Muscle of back (tissue), 11 donors: ENCODE measurements around the gene ATP2A3. TPM values are rescaled to one million over a fixed set of nuclear protein-coding genes. Genes with fewer than 3 reads are reported as not detected.

Experiments used
- DNase-seq, 3 donors: peaks; one replicate each; pipeline versions ENCODE4 v3.0.0 to v3.0.0-alpha.2; 2013
- polyA plus RNA-seq, 10 donors: library from polyadenylated mRNA; unstranded; fragments of 120-200 nt; gene quantifications; one replicate each; pipeline ENCODE4 v1.2.1, GENCODE V29; 2013; ENCODE audit not compliant: insufficient read length in 10 of 10

ATP2A3 gene
- polyA plus RNA-seq, 10 donors = 2.6 to 9.1 (median 4.3) TPM

DNA sequence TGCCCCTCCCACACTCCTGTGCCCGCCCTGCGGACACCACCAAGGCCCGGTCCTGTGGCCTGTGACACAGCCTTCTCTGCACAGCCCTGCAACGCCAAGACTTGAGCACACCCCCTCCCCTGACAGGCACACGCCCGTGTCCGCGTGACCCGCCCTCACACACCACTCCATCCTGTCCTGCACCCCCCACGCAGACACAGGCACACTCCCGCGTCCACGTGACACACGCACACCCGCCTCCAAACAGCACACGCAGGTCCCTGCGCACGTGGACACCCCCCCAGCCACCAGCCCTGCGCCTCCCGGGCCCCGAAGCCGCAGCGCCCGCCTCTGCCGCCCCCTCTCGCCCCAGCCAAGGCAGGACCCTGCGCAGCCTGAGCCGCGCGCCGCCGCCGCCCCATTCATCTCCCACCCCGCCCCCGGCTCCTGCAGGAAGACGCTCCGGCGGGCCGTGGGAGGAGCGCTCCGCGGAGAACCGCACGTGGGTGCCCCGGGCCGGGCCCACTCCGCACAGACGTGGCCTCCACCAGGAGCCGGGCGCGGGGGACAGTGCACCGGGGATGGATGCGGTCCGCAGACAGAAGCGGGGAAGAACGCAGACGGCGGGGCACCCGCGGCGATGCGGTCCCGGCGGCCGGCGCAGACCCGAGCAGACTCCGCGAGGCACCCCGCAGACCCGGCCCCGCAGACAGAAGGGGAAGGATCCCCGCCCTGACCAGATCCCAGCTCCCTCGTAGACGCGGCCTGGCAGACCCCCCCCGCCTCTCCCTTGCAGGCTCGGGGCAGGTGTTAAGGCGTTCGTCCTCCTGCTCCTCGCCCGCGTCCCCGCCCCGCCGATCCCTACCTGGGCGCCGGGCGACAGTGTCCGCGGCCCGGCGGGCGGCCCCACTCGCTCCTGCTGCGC is 71.9 kb downstream of the ATP2A3 start:
- DNase-seq = peak in 1 of 3 donors; percentile 85

DNA sequence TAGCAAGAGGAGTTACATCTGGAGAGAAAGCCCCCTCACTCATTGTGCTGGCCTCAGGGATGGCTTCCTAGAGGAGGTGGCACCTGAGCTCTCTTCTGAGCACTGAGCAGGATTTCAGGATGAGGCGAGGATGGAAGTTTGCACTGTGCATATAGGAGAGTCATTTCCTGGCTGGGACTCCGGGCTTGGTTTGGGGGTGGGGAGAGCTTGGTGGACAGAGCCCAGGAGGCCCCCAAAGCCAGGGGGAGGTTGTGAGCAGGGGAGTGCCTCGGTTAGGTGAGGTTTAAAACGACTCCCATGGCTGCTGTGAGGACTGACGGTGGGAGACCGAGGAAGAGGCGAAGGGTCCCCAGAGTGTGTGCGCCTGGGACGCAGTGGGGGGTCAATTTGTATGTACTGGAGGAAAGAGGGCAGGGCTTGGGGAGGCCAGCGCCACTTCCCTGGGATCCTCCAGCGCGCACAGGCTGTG is 72.6 kb downstream of the ATP2A3 start:
- DNase-seq = no peak

- DNase-seq = no peak
These were observed 73.4 kb downstream of the ATP2A3 start for GRCh38 chr17:3890878-3891219.

GRCh38 chr17:3890082-3890877 is 74.0 kb downstream of the ATP2A3 start:
- peak in 2 of 3 donors; percentile 62 to 81 for DNase-seq

- DNase-seq = peak in 1 of 3 donors; percentile 58
These were observed 74.8 kb downstream of the ATP2A3 start for GRCh38 chr17:3889325-3890012.

DNA sequence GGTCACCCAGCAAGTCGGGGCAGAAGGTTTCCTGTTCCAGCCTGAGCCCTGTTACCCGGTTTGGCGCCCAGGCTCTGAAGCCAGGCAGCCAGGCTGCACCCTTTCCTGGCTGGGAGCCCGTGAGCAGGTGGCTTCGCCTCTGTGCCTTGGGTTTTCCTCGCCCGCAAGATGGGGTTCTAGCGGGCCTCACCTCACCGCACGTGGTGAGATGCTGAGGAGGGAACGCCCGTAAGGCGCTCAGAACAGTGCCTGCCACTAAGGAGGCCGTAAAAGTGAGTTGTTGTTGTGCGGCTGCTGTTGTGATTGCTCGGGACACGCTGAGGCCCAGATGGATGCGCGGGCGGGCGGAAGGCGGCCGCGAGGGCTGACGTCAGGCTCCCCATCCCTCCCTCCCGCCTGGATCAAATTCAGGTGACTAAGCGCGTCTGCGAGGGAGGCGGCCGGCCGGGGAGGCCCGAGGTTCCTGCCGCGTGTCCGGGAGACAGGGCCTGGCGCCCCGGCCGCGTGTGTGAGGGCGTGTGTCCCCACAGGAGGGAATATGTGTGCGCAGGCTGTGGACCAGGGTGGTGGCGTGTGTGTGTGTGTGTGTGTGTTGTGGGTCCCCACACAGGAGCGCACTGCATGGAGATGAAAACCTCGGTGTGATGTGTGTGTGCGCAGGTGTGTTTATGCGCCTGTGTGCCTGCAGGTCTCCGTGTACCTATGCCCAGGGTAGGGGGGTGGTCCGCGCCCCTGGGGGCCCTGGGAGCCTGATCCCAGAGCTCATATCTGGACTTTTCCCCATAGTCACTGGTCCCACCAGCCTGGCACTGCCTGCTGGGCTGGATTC is 75.7 kb downstream of the ATP2A3 start:
- peak; percentile 89 to 96 (median 92) for DNase-seq

DNA sequence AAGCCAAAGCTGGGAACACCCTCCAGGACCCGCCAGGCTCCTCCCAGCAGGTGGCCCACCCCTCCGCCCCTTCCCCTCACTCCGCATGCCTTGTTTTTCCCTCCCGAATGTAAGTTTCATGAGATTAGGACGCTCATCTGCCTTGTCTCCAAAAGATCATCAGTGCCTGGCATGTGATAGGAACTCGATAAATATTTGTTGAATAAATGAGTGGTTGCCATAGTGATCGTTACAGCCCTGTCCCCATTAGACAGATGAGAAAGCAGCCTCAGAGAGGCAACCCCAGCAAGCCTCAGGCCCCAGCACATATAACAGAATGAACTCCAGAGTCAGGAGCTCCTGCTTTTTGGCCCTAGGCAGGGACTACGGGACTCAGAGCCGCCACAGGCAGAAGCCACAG is 76.4 kb downstream of the ATP2A3 start:
- peak in 1 of 3 donors; percentile 58 for DNase-seq

DNA sequence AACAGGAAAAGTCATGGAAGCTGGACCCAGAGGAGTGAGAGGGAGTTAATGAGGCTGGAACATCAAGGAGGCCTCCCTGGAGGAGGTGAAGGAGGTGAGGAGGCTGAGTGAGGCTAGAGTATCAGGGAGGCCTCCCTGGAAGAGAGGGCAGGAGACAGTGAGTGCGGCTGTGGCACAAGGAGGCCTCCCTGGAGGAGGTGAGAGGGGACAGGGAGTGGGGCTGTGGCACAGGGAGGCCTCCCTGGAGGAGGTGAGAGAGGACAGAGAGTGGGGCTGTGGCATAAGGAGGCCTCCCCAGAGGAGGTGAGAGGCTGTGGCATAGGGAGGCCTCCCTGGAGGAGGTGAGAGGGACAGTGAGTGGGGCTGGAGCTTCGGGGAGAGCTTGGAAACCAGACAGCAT is 76.8 kb downstream of the ATP2A3 start:
- DNase-seq = no peak

GRCh38 chr17:3886776-3887175 is 77.5 kb downstream of the ATP2A3 start:
- peak in 1 of 3 donors; percentile 61 for DNase-seq

GRCh38 chr17:3885970-3886369 is 78.3 kb downstream of the ATP2A3 start:
- DNase-seq = no peak

DNA sequence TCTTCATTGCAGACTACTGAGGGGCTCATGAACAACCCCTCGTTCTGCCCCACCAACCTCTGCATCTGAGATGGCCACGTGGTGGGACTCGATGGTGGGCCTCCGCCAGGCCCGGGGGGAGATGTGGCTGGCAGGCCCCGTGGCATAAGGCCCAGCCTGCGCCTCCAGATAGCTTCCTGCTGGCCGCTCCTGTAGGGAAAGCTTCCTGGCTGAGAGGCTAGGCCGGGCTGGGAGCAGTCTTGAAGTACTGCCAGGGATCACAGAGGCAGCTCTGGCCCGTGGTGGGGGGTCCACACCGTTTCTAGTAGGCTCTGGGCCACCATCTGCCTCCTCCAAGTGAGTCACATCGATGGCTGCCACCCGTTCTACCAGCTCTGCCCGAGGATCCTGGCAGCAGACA is 79.0 kb downstream of the ATP2A3 start:
- no peak for DNase-seq

DNA sequence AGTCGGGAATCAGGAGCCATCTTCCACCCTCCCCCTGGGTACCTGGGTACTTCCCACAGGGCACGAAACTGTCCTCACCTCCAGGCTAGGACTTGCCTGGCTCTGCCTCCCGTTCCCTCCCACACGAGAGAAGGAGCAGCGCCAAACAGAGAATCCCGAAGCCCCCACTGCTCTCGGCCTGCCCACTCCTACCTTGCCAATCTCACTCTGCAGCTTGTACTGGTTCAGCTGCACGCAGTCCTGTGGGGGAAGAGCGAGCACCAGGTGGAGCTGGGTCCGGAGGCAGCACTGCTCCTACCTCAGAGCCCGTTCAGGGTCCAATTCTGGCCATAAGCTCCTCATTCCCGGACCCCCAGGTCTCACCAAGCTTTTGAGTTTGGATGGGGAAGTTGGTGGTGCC is 80.0 kb downstream of the ATP2A3 start:
- DNase-seq = no peak

- DNase-seq = no peak
These were observed 82.0 kb downstream of the ATP2A3 start for GRCh38 chr17:3882276-3882675.

DNA sequence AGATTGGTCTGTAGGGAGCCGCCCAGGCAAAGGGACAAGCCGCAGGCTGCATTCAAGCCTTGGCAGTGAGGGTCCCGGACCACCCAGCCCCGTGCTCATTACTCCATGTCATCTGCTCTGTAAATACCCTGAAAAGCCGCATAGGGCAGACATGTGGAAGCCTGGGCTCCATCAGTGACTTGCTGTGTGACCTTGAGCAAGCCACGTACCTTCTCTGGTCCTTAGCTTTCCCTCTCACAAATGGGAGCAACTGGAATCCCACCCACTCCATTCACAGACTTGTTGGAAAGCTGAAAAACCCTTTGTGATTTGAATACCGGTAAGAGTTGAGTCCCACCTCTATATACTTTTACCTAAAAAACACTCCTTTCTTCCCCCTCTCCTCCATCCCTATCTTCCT is 83.3 kb downstream of the ATP2A3 start:
- DNase-seq = no peak

GRCh38 chr17:3879591-3880417 is 84.4 kb downstream of the ATP2A3 start:
- DNase-seq = peak in 1 of 3 donors; percentile 63

DNA sequence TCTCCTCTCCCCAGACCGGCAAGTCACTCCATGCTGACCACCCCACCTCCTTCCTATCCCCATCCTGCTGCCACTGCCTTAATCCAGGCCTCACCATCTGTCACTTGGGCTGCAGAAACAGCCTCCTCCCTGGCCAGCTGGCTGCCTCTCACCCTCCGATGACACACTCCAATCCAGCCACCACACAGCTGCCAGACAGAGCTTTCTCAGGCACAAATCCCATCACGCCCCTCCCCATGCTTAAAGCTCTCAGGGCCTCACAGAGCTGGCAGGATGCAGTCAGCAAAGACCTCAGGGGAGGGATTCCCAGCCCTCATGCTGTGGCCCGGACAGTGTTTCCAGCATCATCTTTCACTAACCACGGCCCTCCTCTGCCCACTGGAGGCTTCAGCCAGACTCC is 85.1 kb downstream of the ATP2A3 start:
- DNase-seq = peak; percentile 74 to 84 (median 80)

- no peak for DNase-seq
These were observed 87.0 kb downstream of the ATP2A3 start for GRCh38 chr17:3877220-3877619.

DNA sequence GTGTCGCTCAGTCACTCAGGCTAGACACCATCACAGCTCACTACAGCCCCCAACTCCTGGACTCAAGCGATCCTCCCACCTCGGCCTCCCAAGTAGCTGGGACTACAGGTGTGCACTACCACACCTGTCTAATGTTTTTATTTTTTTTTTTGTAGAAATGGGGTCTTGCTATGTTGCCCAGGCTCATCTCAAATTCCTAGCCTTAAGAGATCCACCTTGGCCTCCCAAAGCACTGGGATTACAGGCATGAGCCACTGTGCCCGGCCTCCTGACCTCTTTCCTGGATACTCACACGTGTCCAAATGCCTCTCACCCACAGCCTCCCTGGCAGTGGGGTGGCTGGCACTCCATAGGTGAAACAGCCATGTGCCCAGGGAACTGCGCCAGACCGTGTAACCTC is 88.9 kb downstream of the ATP2A3 start:
- DNase-seq = no peak
